ENCODE measurements around the gene RFX7.
A peak's percentile ranks its signal among the peaks of the same experiment; 100 is the strongest.
"Not testable (repeated sequence)": the region's sequence is repeated elsewhere in the genome, so short reads cannot be mapped to it uniquely, and the experiment has no call there.

The RFX7 gene

DNA sequence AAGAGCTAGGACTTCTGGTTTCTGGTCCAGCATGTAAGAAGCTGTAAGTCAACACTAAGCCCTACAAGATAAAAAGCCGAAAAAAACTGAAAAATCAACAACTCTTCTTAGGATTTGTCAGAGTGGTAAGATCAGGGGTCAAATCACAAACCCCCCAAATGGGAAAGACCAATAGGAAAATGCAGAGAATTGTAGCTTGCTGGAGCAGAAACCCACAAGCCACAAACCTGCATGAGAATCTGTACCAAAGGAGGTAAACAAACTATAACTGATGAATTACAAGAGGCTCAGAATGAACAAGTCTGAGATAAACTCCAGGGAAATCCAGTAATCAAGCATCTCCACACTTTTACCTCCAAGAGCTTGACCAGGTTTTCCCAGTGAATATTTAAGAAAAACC is 36.0 kb downstream of the RFX7 start:
- Histone ChIP-seq H3K27me3 (ENCODE audit: low read length) (no peaks in the 10 kb centered on the region), H3K9ac (ENCODE audit: low read length) (no peak overlapping the region), H3F3A (ENCODE audit: insufficient read depth) (peaks cover 19% of the 10 kb centered on the region), H3K4me2 (ENCODE audit: low read depth, low read length, poor library complexity, severe bottlenecking) (peak overlapping the region; percentile 37), H3K9me3 (ENCODE audit: insufficient read depth, low read length) (no peaks in the 10 kb centered on the region), H2AFZ (ENCODE audit: low read depth, low read length, severe bottlenecking) (no peak overlapping the region), H3K36me3 (ENCODE audit: low read length) (peaks cover 12% of the 10 kb centered on the region; the same call in 1 of the 2 replicates), H3K9me2 (replicated peaks; ENCODE audit: insufficient read depth, low read length) (no peaks in the 10 kb centered on the region), H3K4me3 (ENCODE audit: insufficient read depth, low read length, poor library complexity, severe bottlenecking) (no peak overlapping the region), H3K79me2 (ENCODE audit: insufficient read depth, low read length) (peaks cover 100% of the 10 kb centered on the region), H4K20me1 (ENCODE audit: low read depth, low read length) (peaks cover 33% of the 10 kb centered on the region), H3K27ac (ENCODE audit: low read depth, low read length) (peak overlapping the region; percentile 6)
- TF ChIP-seq, protein P1, sequence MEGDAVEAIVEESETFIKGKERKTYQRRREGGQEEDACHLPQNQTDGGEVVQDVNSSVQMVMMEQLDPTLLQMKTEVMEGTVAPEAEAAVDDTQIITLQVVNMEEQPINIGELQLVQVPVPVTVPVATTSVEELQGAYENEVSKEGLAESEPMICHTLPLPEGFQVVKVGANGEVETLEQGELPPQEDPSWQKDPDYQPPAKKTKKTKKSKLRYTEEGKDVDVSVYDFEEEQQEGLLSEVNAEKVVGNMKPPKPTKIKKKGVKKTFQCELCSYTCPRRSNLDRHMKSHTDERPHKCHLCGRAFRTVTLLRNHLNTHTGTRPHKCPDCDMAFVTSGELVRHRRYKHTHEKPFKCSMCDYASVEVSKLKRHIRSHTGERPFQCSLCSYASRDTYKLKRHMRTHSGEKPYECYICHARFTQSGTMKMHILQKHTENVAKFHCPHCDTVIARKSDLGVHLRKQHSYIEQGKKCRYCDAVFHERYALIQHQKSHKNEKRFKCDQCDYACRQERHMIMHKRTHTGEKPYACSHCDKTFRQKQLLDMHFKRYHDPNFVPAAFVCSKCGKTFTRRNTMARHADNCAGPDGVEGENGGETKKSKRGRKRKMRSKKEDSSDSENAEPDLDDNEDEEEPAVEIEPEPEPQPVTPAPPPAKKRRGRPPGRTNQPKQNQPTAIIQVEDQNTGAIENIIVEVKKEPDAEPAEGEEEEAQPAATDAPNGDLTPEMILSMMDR (IDR thresholded peaks at IDR 0.05; ENCODE audit: insufficient read depth, low read length, poor library complexity, severe bottlenecking), result no peak
- TF ChIP-seq EZH2phosphoT487 (conservative IDR thresholded peaks at IDR 0.05; ENCODE audit: low read length), result no peak

DNA sequence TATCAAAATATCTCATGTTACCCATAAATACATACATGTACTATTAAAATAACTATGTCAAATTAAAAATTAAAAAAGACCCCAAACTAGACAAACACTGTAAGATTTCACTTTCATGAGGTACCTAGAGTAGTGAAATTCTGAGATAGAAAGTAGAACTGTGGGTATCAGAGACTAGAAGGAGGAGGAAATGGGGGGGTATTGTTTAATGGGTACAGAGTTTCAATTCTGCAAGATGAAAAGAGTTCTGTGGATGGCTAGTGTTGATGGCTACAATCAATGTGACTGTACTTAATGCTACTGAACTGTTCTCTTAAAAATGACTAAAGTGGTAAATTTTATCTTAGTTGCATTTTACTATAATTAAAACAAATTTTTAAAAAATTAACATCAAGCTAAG is 36.6 kb downstream of the RFX7 start:
- H3K27me3 ChIP-seq (ENCODE audit: low read length), result no peaks in the 10 kb centered on the region
- no peaks in the 10 kb centered on the region for H3K9me3 ChIP-seq (ENCODE audit: insufficient read depth, low read length)
- peak overlapping the region; percentile 37 for H3K4me2 ChIP-seq (ENCODE audit: low read depth, low read length, poor library complexity, severe bottlenecking)
- peaks cover 19% of the 10 kb centered on the region for H3F3A ChIP-seq (ENCODE audit: insufficient read depth)
- no peak overlapping the region for H3K4me3 ChIP-seq (ENCODE audit: insufficient read depth, low read length, poor library complexity, severe bottlenecking)
- H3K79me2 ChIP-seq (ENCODE audit: insufficient read depth, low read length), result peaks cover 99% of the 10 kb centered on the region
- 0 out of 2 replicates have a peak overlapping the region, but pooled peaks have one; percentile 6 for H3K27ac ChIP-seq (ENCODE audit: low read depth, low read length)
- H3K36me3 ChIP-seq (ENCODE audit: low read length), result peaks cover 6% of the 10 kb centered on the region; the same call in 1 of the 2 replicates
- H3K9ac ChIP-seq (ENCODE audit: low read length), result no peak overlapping the region
- H3K9me2 ChIP-seq (replicated peaks; ENCODE audit: insufficient read depth, low read length), result no peaks in the 10 kb centered on the region
- H4K20me1 ChIP-seq (ENCODE audit: low read depth, low read length), result peaks cover 33% of the 10 kb centered on the region
- TF ChIP-seq, protein P1 (IDR thresholded peaks at IDR 0.05; ENCODE audit: insufficient read depth, low read length, poor library complexity, severe bottlenecking), result no peak
- H2AFZ ChIP-seq (ENCODE audit: low read depth, low read length, severe bottlenecking), result no peak overlapping the region

DNA sequence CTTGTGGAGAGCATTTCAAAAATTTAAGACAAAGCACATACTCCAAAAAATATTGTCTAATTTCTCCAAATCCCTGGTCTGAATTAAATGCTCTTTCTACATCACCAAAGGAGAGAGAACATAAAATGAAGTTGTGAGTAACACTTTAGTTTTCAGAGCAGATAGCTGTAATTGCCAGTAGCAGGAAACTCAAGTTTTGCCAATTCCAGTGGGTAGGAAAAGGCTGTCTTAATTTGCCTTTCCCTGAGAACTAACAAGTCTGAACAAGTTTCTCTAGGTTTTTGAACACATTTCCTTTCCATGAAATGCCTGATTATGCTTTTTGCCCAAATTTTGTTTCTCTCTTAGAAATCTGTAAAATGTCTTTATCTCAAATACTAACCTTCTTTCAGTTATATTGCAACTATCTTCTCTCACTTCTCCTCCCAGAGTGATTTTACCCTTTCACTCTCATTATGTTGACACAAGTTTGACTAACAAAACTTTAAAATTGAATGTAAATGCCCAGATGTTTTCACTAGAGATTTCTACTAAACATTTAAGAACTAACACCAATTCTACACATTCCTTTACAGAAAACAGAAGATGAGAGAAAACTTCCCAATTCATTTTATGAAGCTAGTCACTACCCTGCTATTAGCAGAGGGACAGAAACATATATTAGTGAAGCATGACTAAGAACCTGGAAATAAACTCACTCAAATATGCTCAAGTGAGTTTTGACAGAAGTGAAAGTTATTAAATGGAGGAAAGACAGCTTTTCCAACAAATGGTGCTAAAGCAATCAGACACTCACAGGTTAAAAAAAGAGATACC is 38.4 kb downstream of the RFX7 start:
- no peaks in the 10 kb centered on the region for H3K27me3 ChIP-seq (ENCODE audit: low read length)
- no peak overlapping the region for H3K9ac ChIP-seq (ENCODE audit: low read length)
- no peak for TF ChIP-seq EZH2phosphoT487 (conservative IDR thresholded peaks at IDR 0.05; ENCODE audit: low read length)
- TF ChIP-seq, protein P1 (IDR thresholded peaks at IDR 0.05; ENCODE audit: insufficient read depth, low read length, poor library complexity, severe bottlenecking), result no peak
- peaks cover 19% of the 10 kb centered on the region for H3F3A ChIP-seq (ENCODE audit: insufficient read depth)
- no peak overlapping the region for H3K4me3 ChIP-seq (ENCODE audit: insufficient read depth, low read length, poor library complexity, severe bottlenecking)
- H3K36me3 ChIP-seq (ENCODE audit: low read length), result no peaks in the 10 kb centered on the region; the same call in 1 of the 2 replicates
- peaks cover 30% of the 10 kb centered on the region for H4K20me1 ChIP-seq (ENCODE audit: low read depth, low read length)
- H3K79me2 ChIP-seq (ENCODE audit: insufficient read depth, low read length), result peaks cover 95% of the 10 kb centered on the region
- H3K9me3 ChIP-seq (ENCODE audit: insufficient read depth, low read length), result no peaks in the 10 kb centered on the region
- H3K4me2 ChIP-seq (ENCODE audit: low read depth, low read length, poor library complexity, severe bottlenecking), result peak overlapping the region; percentile 0
- H3K9me2 ChIP-seq (replicated peaks; ENCODE audit: insufficient read depth, low read length), result no peaks in the 10 kb centered on the region
- no peak overlapping the region for H2AFZ ChIP-seq (ENCODE audit: low read depth, low read length, severe bottlenecking)
- H3K27ac ChIP-seq (ENCODE audit: low read depth, low read length), result no peak overlapping the region

DNA sequence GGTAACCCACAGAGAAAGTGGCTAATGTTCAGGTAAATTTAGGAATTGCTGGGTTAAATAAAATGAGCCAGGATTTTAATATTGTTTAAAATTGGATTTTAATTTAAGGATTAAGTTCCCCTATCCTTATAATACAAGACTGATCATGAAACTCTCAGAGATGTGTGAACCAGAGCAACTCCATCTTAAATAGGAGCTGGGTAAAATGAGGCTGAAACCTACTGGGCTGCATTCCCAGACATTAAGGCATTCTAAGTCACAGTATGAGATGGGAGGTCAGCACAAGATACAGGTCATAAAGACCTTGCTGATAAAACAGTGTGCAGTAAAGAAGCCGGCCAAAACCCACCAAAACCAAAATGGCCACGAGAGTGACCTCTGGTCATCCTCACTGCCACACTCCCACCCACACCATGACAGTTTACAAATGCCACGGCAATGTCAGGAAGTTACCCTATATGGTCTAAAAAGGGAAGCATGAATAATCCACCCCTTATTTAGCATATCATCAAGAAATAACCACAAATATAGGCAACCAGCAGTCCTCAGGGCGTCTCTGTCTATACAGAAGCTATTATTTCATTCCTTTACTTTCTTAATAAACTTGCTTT is 40.3 kb downstream of the RFX7 start:
- Histone ChIP-seq H4K20me1 (ENCODE audit: low read depth, low read length) (peaks cover 18% of the 10 kb centered on the region; the same call in 1 of the 2 replicates), H3K79me2 (ENCODE audit: insufficient read depth, low read length) (peaks cover 95% of the 10 kb centered on the region)
- not testable (repeated sequence) for H3K4me3 ChIP-seq (ENCODE audit: insufficient read depth, low read length, poor library complexity, severe bottlenecking); H3K27ac ChIP-seq (ENCODE audit: low read depth, low read length); H3K9ac ChIP-seq (ENCODE audit: low read length); H3K9me2 ChIP-seq (replicated peaks; ENCODE audit: insufficient read depth, low read length); H3K9me3 ChIP-seq (ENCODE audit: insufficient read depth, low read length); H3F3A ChIP-seq (ENCODE audit: insufficient read depth); H2AFZ ChIP-seq (ENCODE audit: low read depth, low read length, severe bottlenecking); H3K4me2 ChIP-seq (ENCODE audit: low read depth, low read length, poor library complexity, severe bottlenecking); H3K36me3 ChIP-seq (ENCODE audit: low read length); H3K27me3 ChIP-seq (ENCODE audit: low read length)

Data from SU-DHL-6 (cell line).